Right hindlimb (tissue), 1 donor: Measurements from ENCODE around the gene ATXN7L1.
"Not testable (repeated sequence)": the region's sequence is repeated elsewhere in the genome, so short reads cannot be mapped to it uniquely, and the experiment has no call there.

Experiments used
- DNase-seq: peaks from one replicate; pipeline ENCODE4 v3.0.0-alpha.2; 2018

The ATXN7L1 gene

GRCh38 chr7:105602325-105603305 lies 273.8 kb downstream of the ATXN7L1 start:
- DNase-seq: no peak

GRCh38 chr7:105600720-105601550 lies 275.5 kb downstream of the ATXN7L1 start:
- no peak for DNase-seq

GRCh38 chr7:105599551-105599950 lies 276.8 kb downstream of the ATXN7L1 start:
- DNase-seq: no peak

GRCh38 chr7:105599080-105599479 lies 277.3 kb downstream of the ATXN7L1 start:
- not testable (repeated sequence) for DNase-seq

GRCh38 chr7:105596866-105597265 lies 279.5 kb downstream of the ATXN7L1 start:
- no peak for DNase-seq

GRCh38 chr7:105594034-105594433 lies 282.4 kb downstream of the ATXN7L1 start:
- DNase-seq: no peak

GRCh38 chr7:105591522-105591921 lies 284.9 kb downstream of the ATXN7L1 start:
- no peak for DNase-seq

GRCh38 chr7:105590793-105591192 lies 285.6 kb downstream of the ATXN7L1 start:
- DNase-seq: no peak

GRCh38 chr7:105589356-105590077 lies 286.9 kb downstream of the ATXN7L1 start:
- DNase-seq: peak; percentile 59

GRCh38 chr7:105587909-105588635 lies 288.3 kb downstream of the ATXN7L1 start:
- DNase-seq: no peak

- no peak for DNase-seq
Measured at GRCh38 chr7:105585850-105586500, 290.4 kb downstream of the ATXN7L1 start.

- DNase-seq: no peak
Measured at GRCh38 chr7:105584165-105584564, 292.2 kb downstream of the ATXN7L1 start.

GRCh38 chr7:105583061-105583460 lies 293.3 kb downstream of the ATXN7L1 start:
- DNase-seq: no peak

- DNase-seq: peak; percentile 66
Measured at GRCh38 chr7:105581066-105581811, 295.2 kb downstream of the ATXN7L1 start, which contains the start of gene EFCAB10. EFCAB10 (minus strand) TSS chr7:105581493; CDS start chr7:105581463, 30 bp downstream.

- DNase-seq: no peak
Measured at GRCh38 chr7:105580022-105580740, 296.2 kb downstream of the ATXN7L1 start.

- no peak for DNase-seq
Measured at GRCh38 chr7:105578496-105578895, 297.9 kb downstream of the ATXN7L1 start.

- no peak for DNase-seq
Measured at GRCh38 chr7:105577251-105577650, 299.1 kb downstream of the ATXN7L1 start.

- no peak for DNase-seq
Measured at GRCh38 chr7:105571891-105572290, 304.5 kb downstream of the ATXN7L1 start.

GRCh38 chr7:105567821-105568220 lies 308.6 kb downstream of the ATXN7L1 start:
- no peak for DNase-seq

- DNase-seq: no peak
Measured at GRCh38 chr7:105567024-105567423, 309.4 kb downstream of the ATXN7L1 start.
